ENCODE measurements around the gene ZNF280D. TPM values are rescaled to one million over a fixed set of nuclear protein-coding genes. Genes with fewer than 3 reads are reported as not detected.

ZNF280D gene
- total and polyA plus RNA-seq, 2 of the 13 experiments (the other 11 are each of a cell fraction or from before 2014, with no cell fraction given), result 7.1 to 11.9 TPM

GRCh38 chr15:56772868-56773639, 39.7 kb upstream of the ZNF280D start:
- Histone ChIP-seq H3K4me2 (ENCODE audit: low read depth, low read length) (peak overlapping the region; percentile 64), H3K79me2 (ENCODE audit: insufficient read depth, low read length) (no peaks in the 10 kb centered on the region), H3K9me3 (ENCODE audit: low read length) (no peaks in the 10 kb centered on the region), H3K36me3 (replicated peaks in 1 of 2; ENCODE audit: control insufficient read depth in 1 of 2, insufficient read depth in 2 of 2, low read length in 2 of 2) (no peaks in the 10 kb centered on the region), H3K9ac (ENCODE audit: insufficient read depth, low read depth, low read length) (no peak overlapping the region), H4K20me1 (ENCODE audit: insufficient read depth, low read length) (no peaks in the 10 kb centered on the region), H3K27me3 (ENCODE audit: control insufficient read depth in 1 of 2, insufficient read depth in 2 of 2, low read length in 2 of 2) (no peaks in the 10 kb centered on the region; a peak in 1 of 5 replicates), H3K4me3 (replicated peaks in 1 of 3; ENCODE audit: insufficient read depth in 1 of 3, low read depth in 2 of 3, low read length in 3 of 3) (no peak overlapping the region; a peak in 1 of 6 replicates), H3K4me1 (ENCODE audit: insufficient read depth, low read length) (peaks cover 35% of the 10 kb centered on the region), H3K27ac (ENCODE audit: extremely low read length, insufficient read depth, low read length) (no peak overlapping the region), H2AFZ (ENCODE audit: low read length) (no peak overlapping the region)
- 2% methylated on average over 6 of the region's 6 CpGs for WGBS (ENCODE audit: low lambda C conversion rate)
- intact Hi-C loops (cut with micrococcal nuclease; ENCODE audit: unreplicated experiment) (no loop called here), in situ Hi-C loops (cut with HindIII; ENCODE audit: extremely low pct_ligation_motif_present, low pct_unique_long_range_greater_than_20kb) (no loop called here)
- ATAC-seq, result peak; percentile 100
- peak; percentile 96 for FAIRE-seq
- BruUV-seq (replicated peaks), result no TSS peak
- peak; percentile 86 for DNase-seq (ENCODE audit: low spot score)
- POLR2A ChIA-PET, result interaction anchor here (1.2 to 1.8 kb wide), 3 partner anchors 35 to 41 kb away, joined by 3 to 4 read pairs (median 4); partner anchors contain the start of gene ZNF280D
- CTCF ChIA-PET (ENCODE audit: low intra/inter-chr PET ratio, low total read pairs), result no interaction called here
- peak; percentile 34 for TF ChIP-seq TEAD3 (CRISPR knock-in tag; optimal IDR thresholded peaks at IDR 0.05; ENCODE audit: borderline replicate concordance)
- TF ChIP-seq GATAD2A (CRISPR knock-in tag; IDR thresholded peaks at IDR 0.05), result peak; percentile 84
- TF ChIP-seq UBTF (CRISPR knock-in tag; IDR thresholded peaks at IDR 0.05), result no peak
- TF ChIP-seq TBX2 (CRISPR knock-in tag; IDR thresholded peaks at IDR 0.05; ENCODE audit: borderline replicate concordance), result peak; percentile 52; the same call in 1 of the 2 replicates
- TF ChIP-seq ZMYM4 (CRISPR knock-in tag; IDR thresholded peaks at IDR 0.05), result peak; percentile 61
- peak; percentile 74 for TF ChIP-seq RARA (CRISPR knock-in tag; IDR thresholded peaks at IDR 0.05)
- TF ChIP-seq ZNF496 (CRISPR knock-in tag; IDR thresholded peaks at IDR 0.05; ENCODE audit: insufficient replicate concordance), result no peak
- TF ChIP-seq ATF4 (CRISPR knock-in tag; IDR thresholded peaks at IDR 0.05), result peak in 1 of 2 experiments; percentile 74; a peak in 2 of 4 replicates
- TF ChIP-seq, protein P1, sequence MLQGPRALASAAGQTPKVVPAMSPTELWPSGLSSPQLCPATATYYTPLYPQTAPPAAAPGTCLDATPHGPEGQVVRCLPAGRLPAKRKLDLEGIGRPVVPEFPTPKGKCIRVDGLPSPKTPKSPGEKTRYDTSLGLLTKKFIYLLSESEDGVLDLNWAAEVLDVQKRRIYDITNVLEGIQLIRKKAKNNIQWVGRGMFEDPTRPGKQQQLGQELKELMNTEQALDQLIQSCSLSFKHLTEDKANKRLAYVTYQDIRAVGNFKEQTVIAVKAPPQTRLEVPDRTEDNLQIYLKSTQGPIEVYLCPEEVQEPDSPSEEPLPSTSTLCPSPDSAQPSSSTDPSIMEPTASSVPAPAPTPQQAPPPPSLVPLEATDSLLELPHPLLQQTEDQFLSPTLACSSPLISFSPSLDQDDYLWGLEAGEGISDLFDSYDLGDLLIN (CRISPR knock-in tag; IDR thresholded peaks at IDR 0.05; ENCODE audit: borderline replicate concordance), result no peak
- no peak for TF ChIP-seq KMT2B (CRISPR knock-in tag; IDR thresholded peaks at IDR 0.05)
- TF ChIP-seq MAFK (conservative IDR thresholded peaks at IDR 0.05 in 1 of 2, IDR thresholded peaks at IDR 0.05 in 1 of 2; ENCODE audit: low read length in 2 of 2), result peak; percentile 86 to 91
- TF ChIP-seq CEBPG (CRISPR knock-in tag; IDR thresholded peaks at IDR 0.05), result peak; percentile 90
- TF ChIP-seq, protein P2, sequence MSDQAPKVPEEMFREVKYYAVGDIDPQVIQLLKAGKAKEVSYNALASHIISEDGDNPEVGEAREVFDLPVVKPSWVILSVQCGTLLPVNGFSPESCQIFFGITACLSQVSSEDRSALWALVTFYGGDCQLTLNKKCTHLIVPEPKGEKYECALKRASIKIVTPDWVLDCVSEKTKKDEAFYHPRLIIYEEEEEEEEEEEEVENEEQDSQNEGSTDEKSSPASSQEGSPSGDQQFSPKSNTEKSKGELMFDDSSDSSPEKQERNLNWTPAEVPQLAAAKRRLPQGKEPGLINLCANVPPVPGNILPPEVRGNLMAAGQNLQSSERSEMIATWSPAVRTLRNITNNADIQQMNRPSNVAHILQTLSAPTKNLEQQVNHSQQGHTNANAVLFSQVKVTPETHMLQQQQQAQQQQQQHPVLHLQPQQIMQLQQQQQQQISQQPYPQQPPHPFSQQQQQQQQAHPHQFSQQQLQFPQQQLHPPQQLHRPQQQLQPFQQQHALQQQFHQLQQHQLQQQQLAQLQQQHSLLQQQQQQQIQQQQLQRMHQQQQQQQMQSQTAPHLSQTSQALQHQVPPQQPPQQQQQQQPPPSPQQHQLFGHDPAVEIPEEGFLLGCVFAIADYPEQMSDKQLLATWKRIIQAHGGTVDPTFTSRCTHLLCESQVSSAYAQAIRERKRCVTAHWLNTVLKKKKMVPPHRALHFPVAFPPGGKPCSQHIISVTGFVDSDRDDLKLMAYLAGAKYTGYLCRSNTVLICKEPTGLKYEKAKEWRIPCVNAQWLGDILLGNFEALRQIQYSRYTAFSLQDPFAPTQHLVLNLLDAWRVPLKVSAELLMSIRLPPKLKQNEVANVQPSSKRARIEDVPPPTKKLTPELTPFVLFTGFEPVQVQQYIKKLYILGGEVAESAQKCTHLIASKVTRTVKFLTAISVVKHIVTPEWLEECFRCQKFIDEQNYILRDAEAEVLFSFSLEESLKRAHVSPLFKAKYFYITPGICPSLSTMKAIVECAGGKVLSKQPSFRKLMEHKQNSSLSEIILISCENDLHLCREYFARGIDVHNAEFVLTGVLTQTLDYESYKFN (CRISPR knock-in tag; conservative IDR thresholded peaks at IDR 0.05), result peak; percentile 60
- TF ChIP-seq ZNF792 (CRISPR knock-in tag; IDR thresholded peaks at IDR 0.05), result peak; percentile 67; the same call in 1 of the 2 replicates
- TF ChIP-seq MAFF (IDR thresholded peaks at IDR 0.05; ENCODE audit: low read depth, low read length), result peak; percentile 57
- TF ChIP-seq PHF21A (CRISPR knock-in tag; IDR thresholded peaks at IDR 0.05), result 0 out of 2 replicates have a peak, but pooled peaks have one; percentile 29
- TF ChIP-seq NCOA2 (CRISPR knock-in tag; IDR thresholded peaks at IDR 0.05), result peak; percentile 81
